ENCODE data around the gene POLL.

- no peak for TF ChIP-seq CREB5 (CRISPR knock-in tag; IDR thresholded peaks at IDR 0.05; ENCODE audit: low read depth)
- TF ChIP-seq PATZ1 (CRISPR knock-in tag; IDR thresholded peaks at IDR 0.05; ENCODE audit: borderline replicate concordance), result no peak
- TF ChIP-seq CSRNP3 (CRISPR knock-in tag; IDR thresholded peaks at IDR 0.05), result no peak
Observed at GRCh38 chr10:101571271-101571925, 16.7 kb downstream of the POLL start.

Measured in SK-N-SH treated with all-trans-retinoic acid at 6 μM for 48 hours (cell line).